ENCODE measurements around the gene PCDHGB2. TPM values are rescaled to one million over a fixed set of nuclear protein-coding genes. Genes with fewer than 3 reads are reported as not detected.

PCDHGB2 gene
- total and polyA plus RNA-seq, 2 of the 4 experiments (the other 2 are of a cell fraction), result 2.6 to 3.0 TPM

GRCh38 chr5:141369994-141370848, 10.4 kb downstream of the PCDHGB2 start, which contains the start of gene PCDHGB3:
PCDHGB3 (plus strand) TSS chr5:141370242; CDS start chr5:141370395, 153 bp downstream.
- Histone ChIP-seq H3K27me3 (ENCODE audit: control insufficient read depth, insufficient read depth, low read length) (no peaks in the 10 kb centered on the region; the same call in 1 of the 2 replicates), H3K14ac (replicated peaks; ENCODE audit: low read depth, low read length) (no peak within 1 kb of the TSS; the same call in 1 of the 2 replicates), H2BK15ac (ENCODE audit: low read depth, low read length) (no peak within 1 kb of the TSS), H2AFZ (replicated peaks; ENCODE audit: low read length, poor library complexity) (peak within 1 kb of the TSS; percentile 79), H3K23ac (ENCODE audit: low read depth, low read length) (no peak within 1 kb of the TSS), H4K5ac (ENCODE audit: low read depth, low read length) (peak within 1 kb of the TSS; percentile 37; the same call in 1 of the 2 replicates), H2AK9ac (replicated peaks; ENCODE audit: low read depth, low read length, poor library complexity) (no peak within 1 kb of the TSS), H2BK120ac (ENCODE audit: low read depth, low read length) (no peak within 1 kb of the TSS), H3K18ac (ENCODE audit: low read depth, low read length) (0 out of 2 replicates have a peak within 1 kb of the TSS, but pooled peaks have one; percentile 51), H2AK5ac (ENCODE audit: low read depth, low read length) (no peak within 1 kb of the TSS), H3K4me1 (ENCODE audit: control insufficient read depth, insufficient read depth, low read length) (peaks cover 2% of the 10 kb centered on the region; the same call in 1 of the 2 replicates), H2BK5ac (ENCODE audit: low read depth, low read length, poor library complexity, severe bottlenecking) (peak within 1 kb of the TSS; percentile 59), H3K4me3 (ENCODE audit: insufficient read depth, low read depth, low read length) (peak within 1 kb of the TSS; percentile 49; the same call in 1 of the 2 replicates), H4K91ac (ENCODE audit: insufficient read depth, low read depth, low read length) (no peak within 1 kb of the TSS), H3K4me2 (ENCODE audit: low read depth, low read length) (peak within 1 kb of the TSS; percentile 81), H3K4ac (ENCODE audit: low read depth, low read length) (no peak within 1 kb of the TSS), H3K27ac (ENCODE audit: insufficient read depth, low read length) (peak within 1 kb of the TSS; percentile 52; the same call in 1 of the 2 replicates), H3K79me1 (ENCODE audit: low read depth in 1 of 2, low read length in 2 of 2) (peaks cover 0 to 2% of the 10 kb centered on the region in 2 experiments; a peak in 1 of 4 replicates), H3K36me3 (ENCODE audit: control insufficient read depth, insufficient read depth, low read length) (peaks cover 28% of the 10 kb centered on the region), H3K9me1 (ENCODE audit: insufficient read depth, low read length) (no peaks in the 10 kb centered on the region), H2BK20ac (ENCODE audit: low read depth, low read length) (no peak within 1 kb of the TSS), H3K9me3 (ENCODE audit: control insufficient read depth, insufficient read depth, low read length) (peaks cover 57% of the 10 kb centered on the region), H4K20me1 (ENCODE audit: insufficient read depth, low read length) (no peaks in the 10 kb centered on the region), H3K9ac (ENCODE audit: low read depth, low read length) (peak within 1 kb of the TSS; percentile 63), H4K8ac (ENCODE audit: low read depth in 2 of 2, low read length in 2 of 2) (peak within 1 kb of the TSS in 1 of 2 experiments; percentile 40; a peak in 2 of 4 replicates), H3K56ac (ENCODE audit: extremely low read depth, insufficient read depth, low read length) (no peak within 1 kb of the TSS)
- intact Hi-C loops (cut with micrococcal nuclease) (loop anchor here (1.0 kb wide), 1 partner anchor 191 kb away; no protein-coding TSS in a partner anchor), in situ Hi-C loops (cut with MboI; ENCODE audit: low sequenced_read_pairs) (no loop called here), dilution Hi-C loops (cut with HindIII; ENCODE audit: low sequenced_read_pairs, unreplicated experiment) (no loop called here)
- CTCF ChIA-PET, result interaction anchor here (0.6 to 1.4 kb wide), 5 partner anchors 147 to 194 kb away, joined by 3 to 7 read pairs (median 4); partner anchors contain the start of gene PCDHB14
- TF ChIP-seq SMC3 (IDR thresholded peaks at IDR 0.05; ENCODE audit: low read depth, low read length), result peak; percentile 41
- TF ChIP-seq RAD21 (IDR thresholded peaks at IDR 0.05; ENCODE audit: low read length), result peak; percentile 72
- no peak for TF ChIP-seq RFX5 (IDR thresholded peaks at IDR 0.05; ENCODE audit: low read depth, low read length)
- TF ChIP-seq BHLHE40 (IDR thresholded peaks at IDR 0.05; ENCODE audit: low read depth, low read length), result 0 out of 2 replicates have a peak, but pooled peaks have one; percentile 0
- TF ChIP-seq, protein P1, sequence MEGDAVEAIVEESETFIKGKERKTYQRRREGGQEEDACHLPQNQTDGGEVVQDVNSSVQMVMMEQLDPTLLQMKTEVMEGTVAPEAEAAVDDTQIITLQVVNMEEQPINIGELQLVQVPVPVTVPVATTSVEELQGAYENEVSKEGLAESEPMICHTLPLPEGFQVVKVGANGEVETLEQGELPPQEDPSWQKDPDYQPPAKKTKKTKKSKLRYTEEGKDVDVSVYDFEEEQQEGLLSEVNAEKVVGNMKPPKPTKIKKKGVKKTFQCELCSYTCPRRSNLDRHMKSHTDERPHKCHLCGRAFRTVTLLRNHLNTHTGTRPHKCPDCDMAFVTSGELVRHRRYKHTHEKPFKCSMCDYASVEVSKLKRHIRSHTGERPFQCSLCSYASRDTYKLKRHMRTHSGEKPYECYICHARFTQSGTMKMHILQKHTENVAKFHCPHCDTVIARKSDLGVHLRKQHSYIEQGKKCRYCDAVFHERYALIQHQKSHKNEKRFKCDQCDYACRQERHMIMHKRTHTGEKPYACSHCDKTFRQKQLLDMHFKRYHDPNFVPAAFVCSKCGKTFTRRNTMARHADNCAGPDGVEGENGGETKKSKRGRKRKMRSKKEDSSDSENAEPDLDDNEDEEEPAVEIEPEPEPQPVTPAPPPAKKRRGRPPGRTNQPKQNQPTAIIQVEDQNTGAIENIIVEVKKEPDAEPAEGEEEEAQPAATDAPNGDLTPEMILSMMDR (conservative IDR thresholded peaks at IDR 0.05; ENCODE audit: low read depth, low read length), result peak; percentile 65
- no peak for TF ChIP-seq CEBPB (IDR thresholded peaks at IDR 0.05; ENCODE audit: low read depth, low read length)
- TF ChIP-seq RCOR1 (IDR thresholded peaks at IDR 0.05; ENCODE audit: insufficient replicate concordance, low read length), result no peak
- DNase-seq (peak; percentile 74), ATAC-seq (ENCODE audit: low read depth) (peak; percentile 90)
- 33% methylated on average over 7 of the region's 32 CpGs; no CpG with 5 or more reads in 1 of the 2 experiments for WGBS, 2 experiments (ENCODE audit: extremely low coverage in 2 of 2, insufficient read length in 1 of 2)
- POLR2A ChIA-PET (ENCODE audit: unreplicated experiment), result no interaction called here
- BruUV-seq (replicated peaks), result no TSS peak

All from IMR-90 (cell line).